ENCODE data around the gene TAS2R13.

Gene TAS2R13

GRCh38 chr12:10863512-10864218 is 45.7 kb downstream of the TAS2R13 start:
- no peak for DNase-seq

DNA sequence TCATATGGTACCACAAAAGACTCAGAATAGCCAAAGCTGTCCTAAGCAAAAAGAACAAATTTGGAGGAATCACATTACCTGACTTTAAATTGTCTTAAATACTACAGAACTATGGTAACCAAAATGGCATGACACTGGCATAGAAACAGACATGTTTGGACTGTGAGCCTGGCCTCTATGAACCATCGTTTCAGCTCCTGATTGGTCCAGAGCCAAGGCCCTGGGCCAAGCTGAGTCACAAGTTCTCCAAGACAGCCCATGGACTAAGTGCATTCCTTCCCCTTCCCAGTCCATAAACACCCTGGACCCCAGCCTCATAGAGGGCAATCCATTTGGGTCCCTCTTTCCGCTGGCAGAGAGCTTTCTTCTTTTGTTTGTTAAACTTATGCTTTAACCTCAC is 48.0 kb downstream of the TAS2R13 start:
- no peak for DNase-seq
